H1 (cell line): ENCODE data around the gene PLXNA3. TPM values are rescaled to one million over a fixed set of nuclear protein-coding genes. Genes with fewer than 3 reads are reported as not detected.

Source experiments
- CTCF ChIA-PET: fragments of 300-600 bp; sonication (Branson Sonifier 250); formaldehyde crosslinking; loops from one replicate; lab custom pipeline; 2021; ENCODE audit not compliant: partially characterized antibody; lab: Charles Lee
- POLR2A ChIA-PET: fragments of 300-600 bp; sonication (Branson Sonifier 250); formaldehyde crosslinking; loops from one replicate; lab custom pipeline; 2021; ENCODE audit warnings: inconsistent platforms; ENCODE audit not compliant: partially characterized antibody; lab: Charles Lee
- DNase-seq, 2 experiments: peaks; one replicate each; pipeline versions ENCODE4 v3.0.0 to v3.0.0-alpha.2; 2010 to 2022; ENCODE audit warnings: low spot score in 2 of 2, low read depth in 1 of 2, mixed read lengths in 1 of 2
- FAIRE-seq: peaks from 2 replicates; lab custom pipeline; 2011; peaks lifted over from hg19 to GRCh38; lab: Jason Lieb, UNC
- H2AFZ ChIP-seq: 2 replicates; pipeline ENCODE4 v1.8.1; 2012; ENCODE audit warnings: low read length, inconsistent platforms
- H2AK5ac ChIP-seq: 2 replicates; pipeline ENCODE4 v1.6.1; 2013; ENCODE audit warnings: low read depth, low read length
- H2BK120ac ChIP-seq: replicated peaks from 2 replicates; pipeline ENCODE3; 2013; ENCODE audit warnings: low read depth, low read length, inconsistent platforms
- H2BK12ac ChIP-seq: 2 replicates; pipeline ENCODE4 v1.6.1; 2013; ENCODE audit warnings: low read depth, low read length
- H2BK15ac ChIP-seq: 2 replicates; pipeline ENCODE4 v1.6.1; 2013; ENCODE audit warnings: low read length
- H2BK20ac ChIP-seq: 2 replicates; pipeline ENCODE4 v1.6.1; 2013; ENCODE audit warnings: low read length
- H2BK5ac ChIP-seq: 2 replicates; pipeline ENCODE4 v1.6.1; 2013; ENCODE audit warnings: low read depth, low read length
- H3K14ac ChIP-seq: 2 replicates; pipeline ENCODE4 v1.6.1; 2013; ENCODE audit warnings: inconsistent platforms; ENCODE audit not compliant: insufficient read length
- H3K18ac ChIP-seq: 2 replicates; pipeline ENCODE4 v1.6.1; 2013; ENCODE audit warnings: low read length; ENCODE audit errors: extremely low read depth
- H3K23ac ChIP-seq: 2 replicates; pipeline ENCODE4 v1.6.1; 2013; ENCODE audit warnings: inconsistent platforms; ENCODE audit not compliant: insufficient read length
- H3K23me2 ChIP-seq: 2 replicates; pipeline ENCODE4 v1.6.1; 2013; ENCODE audit warnings: low read depth, low read length
- H3K27ac ChIP-seq: 2 replicates; pipeline ENCODE4 v1.6.1; 2011; ENCODE audit warnings: low read depth, low read length, inconsistent platforms
- H3K27me3 ChIP-seq, 4 experiments: replicated peaks in 1 of 4; 1 replicate in 1 of 4; 2 replicates in 3 of 4; pipeline versions ENCODE4 v1.6.1 to v1.8.1; 2011 to 2013; ENCODE audit warnings: low read length in 3 of 4, mild to moderate bottlenecking in 3 of 4, inconsistent platforms in 2 of 4, mixed read lengths in 2 of 4, moderate library complexity in 1 of 4; ENCODE audit not compliant: control insufficient read depth in 3 of 4, insufficient read depth in 3 of 4; ENCODE audit errors: extremely low read depth in 1 of 4
- H3K36me3 ChIP-seq, 4 experiments: 2 replicates each; pipeline versions ENCODE4 v1.6.1 to v1.8.1; 2011 to 2013; ENCODE audit warnings: mild to moderate bottlenecking in 4 of 4, low read length in 3 of 4, moderate library complexity in 2 of 4, control low read depth in 1 of 4, inconsistent platforms in 1 of 4; ENCODE audit not compliant: insufficient read depth in 4 of 4, control insufficient read depth in 2 of 4
- H3K4ac ChIP-seq: replicated peaks from 2 replicates; pipeline ENCODE3; 2013; ENCODE audit warnings: low read length, low read depth, mixed read lengths, inconsistent platforms; ENCODE audit not compliant: insufficient read length
- H3K4me1 ChIP-seq, 4 experiments: replicated peaks in 1 of 4; 1 replicate in 1 of 4; 2 replicates in 3 of 4; pipeline versions ENCODE4 v1.6.1 to v1.8.1; 2011 to 2013; ENCODE audit warnings: low read length in 3 of 4, inconsistent platforms in 2 of 4, mixed read lengths in 1 of 4; ENCODE audit not compliant: insufficient read depth in 4 of 4, control insufficient read depth in 3 of 4
- H3K4me2 ChIP-seq, 2 experiments: 2 replicates each; pipeline versions ENCODE4 v1.6.1 to v1.8.1; 2011 to 2013; ENCODE audit warnings: low read depth in 2 of 2, low read length in 2 of 2, control low read depth in 1 of 2, inconsistent platforms in 1 of 2, mild to moderate bottlenecking in 1 of 2; ENCODE audit not compliant: insufficient read depth in 1 of 2
- H3K4me3 ChIP-seq, 4 experiments: fragments of 200-600, 300-600 bp in 1 of 4; sonication (generic), shearing (Covaris generic), sonication (Bioruptor Twin) in 1 of 4; 2 replicates each; pipeline versions ENCODE4 v1.5.1 to v1.8.1; 2011 to 2016; ENCODE audit warnings: low read length in 4 of 4, low read depth in 3 of 4, control low read depth in 2 of 4, inconsistent platforms in 2 of 4, mild to moderate bottlenecking in 2 of 4, mixed read lengths in 1 of 4, moderate library complexity in 1 of 4; ENCODE audit not compliant: insufficient read depth in 2 of 4; ENCODE audit errors: extremely low read depth in 1 of 4
- H3K56ac ChIP-seq: replicated peaks from 2 replicates; pipeline ENCODE3; 2013; ENCODE audit warnings: low read depth, mild to moderate bottlenecking, mixed read lengths, low read length, inconsistent platforms; ENCODE audit not compliant: insufficient read length
- H3K79me1 ChIP-seq: 2 replicates; pipeline ENCODE4 v1.6.1; 2013; ENCODE audit warnings: low read depth, low read length, control low read depth
- H3K79me2 ChIP-seq, 2 experiments: 2 replicates each; pipeline versions ENCODE4 v1.6.1 to v1.8.1; 2012 to 2013; ENCODE audit warnings: low read length in 2 of 2, mild to moderate bottlenecking in 2 of 2, inconsistent platforms in 1 of 2; ENCODE audit not compliant: insufficient read depth in 2 of 2, control insufficient read depth in 1 of 2
- H3K9ac ChIP-seq, 4 experiments: replicated peaks in 1 of 4; 1 replicate in 1 of 4; 2 replicates in 3 of 4; pipeline versions ENCODE4 v1.6.1 to v1.8.1; 2011 to 2013; ENCODE audit warnings: low read depth in 3 of 4, low read length in 3 of 4, control low read depth in 2 of 4, mild to moderate bottlenecking in 2 of 4, moderate library complexity in 2 of 4, inconsistent platforms in 1 of 4; ENCODE audit errors: extremely low read depth in 1 of 4
- H3K9me3 ChIP-seq, 2 experiments: 2 replicates each; pipeline versions ENCODE4 v1.6.1 to v1.8.1; 2012 to 2013; ENCODE audit warnings: mild to moderate bottlenecking in 2 of 2, moderate library complexity in 2 of 2, control low read depth in 1 of 2, inconsistent platforms in 1 of 2, low read depth in 1 of 2, low read length in 1 of 2, mixed read lengths in 1 of 2; ENCODE audit not compliant: insufficient read depth in 2 of 2
- H4K20me1 ChIP-seq, 2 experiments: replicated peaks in 1 of 2; 2 replicates each; pipeline versions ENCODE3 to v1.8.1; 2011 to 2013; ENCODE audit warnings: inconsistent platforms in 2 of 2, low read length in 2 of 2, mild to moderate bottlenecking in 1 of 2; ENCODE audit not compliant: insufficient read depth in 2 of 2, control insufficient read depth in 1 of 2
- H4K5ac ChIP-seq: 2 replicates; pipeline ENCODE4 v1.6.1; 2013; ENCODE audit warnings: low read length, low read depth, mixed read lengths, inconsistent platforms; ENCODE audit not compliant: insufficient read length
- H4K8ac ChIP-seq: 2 replicates; pipeline ENCODE4 v1.8.0; 2013; ENCODE audit warnings: mild to moderate bottlenecking, moderate library complexity, low read length, inconsistent platforms; ENCODE audit not compliant: insufficient read depth; ENCODE audit errors: extremely low read depth
- H4K91ac ChIP-seq: replicated peaks from 2 replicates; pipeline ENCODE3; 2013; ENCODE audit warnings: low read length, mixed read lengths, inconsistent platforms; ENCODE audit not compliant: insufficient read length
- GTF2F1 ChIP-seq: IDR thresholded peaks from 2 replicates; pipeline ENCODE4 v1.6.1; 2012; ENCODE audit warnings: low read depth, low read length, improper control_type of control experiment, borderline replicate concordance
- KDM4A ChIP-seq: IDR thresholded peaks from one replicate; pipeline ENCODE4 v1.7.1; 2012; ENCODE audit warnings: low read depth, mild to moderate bottlenecking, moderate library complexity, low read length, inconsistent platforms; ENCODE audit not compliant: severe bottlenecking
- KDM5A ChIP-seq: fragments of 200-600 bp; IDR thresholded peaks from 2 replicates; pipeline ENCODE4 v1.7.1; 2012; ENCODE audit warnings: mild to moderate bottlenecking, low read length, inconsistent platforms, mixed read lengths
- POU5F1 ChIP-seq: IDR thresholded peaks from 2 replicates; pipeline ENCODE4 v1.6.1; 2011; ENCODE audit warnings: low read depth, mild to moderate bottlenecking, low read length, moderate library complexity
- SIN3A ChIP-seq, 2 experiments: IDR thresholded peaks in 1 of 2; conservative IDR thresholded peaks in 1 of 2; 2 replicates each; pipeline ENCODE4 v1.6.1; 2011 to 2012; ENCODE audit warnings: low read length in 2 of 2, improper control_type of control experiment in 1 of 2, low read depth in 1 of 2, mild to moderate bottlenecking in 1 of 2
- YY1 ChIP-seq: IDR thresholded peaks from 2 replicates; pipeline ENCODE4 v1.6.1; 2011; ENCODE audit warnings: low read depth, mild to moderate bottlenecking, low read length
- WGBS, 2 experiments: shearing (Covaris generic) in 1 of 2; methylation state at CpG; one replicate each; pipeline versions ENCODE4 v1.1.6 to v1.1.7; 2013 to 2015; ENCODE audit warnings: low lambda C conversion rate in 2 of 2, mixed read lengths in 2 of 2, inconsistent platforms in 1 of 2, low coverage in 1 of 2, missing lambda C conversion rate in 1 of 2; ENCODE audit not compliant: insufficient replicate concordance in 2 of 2, insufficient coverage in 1 of 2, insufficient read length in 1 of 2; ENCODE audit errors: extremely low coverage in 1 of 2, missing lambda C conversion rate in 1 of 2; 5-methylcytosine and 5-hydroxymethylcytosine counted together
- polyA plus RNA-seq, 7 experiments: library from polyadenylated mRNA; depleted of rRNA in 3 of 7; stranded (reverse) in 5 of 7; unstranded in 2 of 7; fragments of >200 nt in 5 of 7; fragments of 200-250 nt in 2 of 7; gene quantifications; 1 replicate in 5 of 7; 2 replicates in 1 of 7; 4 replicates in 1 of 7; pipeline versions ENCODE4 v1.2.1 to v1.2.3, GENCODE V29; 2011 to 2013; ENCODE audit warnings: missing spikeins in 2 of 7, mixed read lengths in 2 of 7
- total RNA-seq: library from RNA; stranded (reverse); fragmentation: NEBNext Ultra II Directional; extraction: Animal tissue kit (Norgen Biotek cat#: 25700); gene quantifications from 2 replicates; pipeline ENCODE4 v1.2.1, GENCODE V29; 2021

Gene PLXNA3
- total and polyA plus RNA-seq, 2 of the 8 experiments (the other 6 are each of a cell fraction or from before 2014, with no cell fraction given), result 10.7 to 18.2 TPM

DNA sequence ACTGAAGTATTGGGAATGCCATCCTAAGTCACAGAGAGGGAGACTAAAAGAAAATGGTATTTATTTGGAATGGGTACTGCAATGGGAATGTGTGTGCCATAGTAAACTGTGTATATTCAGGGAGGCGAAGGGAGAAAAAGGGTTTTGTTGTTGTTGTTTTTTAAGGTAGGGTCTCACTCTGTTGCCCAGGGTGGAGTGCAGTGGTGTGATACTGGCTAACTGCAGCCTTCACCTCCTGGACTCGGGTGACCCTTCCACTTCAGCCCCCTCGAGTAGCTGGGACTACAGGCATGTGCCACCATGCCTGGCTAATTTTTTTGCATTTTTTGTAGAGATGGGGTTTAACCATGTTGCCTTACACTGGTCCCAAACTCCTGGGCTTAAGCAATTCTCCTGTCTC is 36.6 kb downstream of the PLXNA3 start:
- Histone ChIP-seq H3K18ac (no peak overlapping the region), H3K4me2 (no peak overlapping the region), H3K9me3 (no peaks in the 10 kb centered on the region), H3K4me1 (peaks cover 0 to 4% (median 3%) of the 10 kb centered on the region in 4 experiments; a peak in 4 of 7 replicates), H4K5ac (no peak overlapping the region), H2BK5ac (no peak overlapping the region), H3K4ac (no peak overlapping the region), H2AFZ (no peak overlapping the region), H4K20me1 (no peaks in the 10 kb centered on the region), H3K14ac (no peak overlapping the region), H3K56ac (no peak overlapping the region), H3K9ac (no peak overlapping the region), H3K36me3 (no peaks in the 10 kb centered on the region), H2AK5ac (no peak overlapping the region), H3K23me2 (no peaks in the 10 kb centered on the region), H2BK120ac (no peak overlapping the region), H3K27ac (no peak overlapping the region), H2BK20ac (no peak overlapping the region), H4K91ac (no peak overlapping the region), H4K8ac (no peak overlapping the region), H3K27me3 (no peaks in the 10 kb centered on the region), H3K23ac (no peak overlapping the region), H3K79me2 (no peaks in the 10 kb centered on the region), H3K79me1 (no peaks in the 10 kb centered on the region), H2BK15ac (no peak overlapping the region), H3K4me3 (no peak overlapping the region), H2BK12ac (no peak overlapping the region)
- 100% methylated on average over 1 of the region's 3 CpGs; no CpG with 5 or more reads in 1 of the 2 experiments for WGBS, 2 experiments
- TF ChIP-seq KDM5A (no peak), POU5F1 (no peak), SIN3A (conservative IDR thresholded peaks at IDR 0.05 in 1 of 2, IDR thresholded peaks at IDR 0.05 in 1 of 2; ENCODE audit: low read depth in 1 of 2, low read length in 2 of 2) (no peak), KDM4A (no peak), GTF2F1 (no peak), YY1 (no peak)
- ChIA-PET CTCF (no interaction called here), POLR2A (no interaction called here)
- DNase-seq (no peak), FAIRE-seq (no peak)
